ENCODE data around the gene JAML.

The JAML gene

DNA sequence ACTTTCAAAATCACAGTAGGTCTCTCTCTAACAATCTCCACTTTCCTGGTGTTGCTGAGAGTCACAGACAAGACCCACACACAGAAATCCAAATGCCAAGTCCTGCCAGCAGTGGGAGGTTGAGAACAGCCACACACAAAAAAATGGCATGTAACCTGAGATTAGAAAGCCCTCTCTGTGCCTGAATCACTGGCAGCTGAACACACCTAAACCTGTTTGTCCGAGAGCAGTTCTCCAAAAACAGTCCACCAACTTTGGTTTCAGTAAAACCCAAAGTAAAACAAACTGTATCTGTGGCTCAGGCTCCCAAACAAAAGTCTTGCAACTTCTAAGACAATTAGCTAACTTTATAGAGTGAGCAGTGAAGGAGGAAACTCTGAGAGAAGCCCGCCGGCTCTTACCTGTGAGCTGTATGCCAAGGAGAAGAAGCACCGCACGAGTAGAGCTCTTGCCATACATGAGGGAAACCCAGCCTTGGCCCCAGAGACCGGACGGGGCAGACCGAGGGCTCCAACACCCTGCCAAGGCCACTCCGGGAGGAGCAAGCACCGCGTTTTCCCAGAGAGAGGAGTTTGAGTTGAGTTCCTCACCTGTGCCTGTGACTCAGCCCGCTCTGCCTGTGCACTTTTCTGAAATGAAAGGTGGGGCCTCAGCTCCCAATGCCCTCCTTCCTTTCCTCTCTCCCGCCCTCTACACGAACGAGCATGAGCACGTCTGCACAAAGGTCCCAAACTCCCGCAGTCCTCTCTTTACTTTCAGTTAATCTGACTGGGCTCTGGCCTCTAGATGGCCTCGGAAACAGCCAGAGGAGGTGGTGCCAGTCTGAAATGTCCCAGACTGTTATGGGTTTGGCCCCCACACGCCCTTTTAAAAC, 39.1 kb upstream of the JAML start, which contains the start of gene MPZL2:
MPZL2 (minus strand) TSS at position 603 of the 874 bp plus-strand sequence; CDS start at position 459, 144 bp downstream.
- Histone ChIP-seq H3K36me3 (ENCODE audit: insufficient read depth, low read length) (no peaks in the 10 kb centered on the region), H3K79me2 (ENCODE audit: insufficient read depth, low read length) (no peaks in the 10 kb centered on the region), H3K9me2 (replicated peaks; ENCODE audit: low read depth, low read length) (no peaks in the 10 kb centered on the region), H2AFZ (ENCODE audit: low read length) (peak within 1 kb of the TSS; percentile 55; the same call in 1 of the 2 replicates), H3F3A (ENCODE audit: low read depth) (no peaks in the 10 kb centered on the region), H4K20me1 (ENCODE audit: insufficient read depth, low read length, poor library complexity, severe bottlenecking) (no peaks in the 10 kb centered on the region), H3K4me2 (ENCODE audit: low read depth, low read length, poor library complexity, severe bottlenecking) (peak within 1 kb of the TSS; percentile 52), H3K4me1 (ENCODE audit: insufficient read depth, low read length, poor library complexity, severe bottlenecking) (peaks cover 5% of the 10 kb centered on the region), H3K27me3 (ENCODE audit: insufficient read depth, low read length, poor library complexity, severe bottlenecking) (peaks cover 77% of the 10 kb centered on the region), H3K4me3 (ENCODE audit: low read length, poor library complexity, severe bottlenecking) (peak within 1 kb of the TSS; percentile 19), H3K9me3 (ENCODE audit: insufficient read depth, low read depth, low read length) (peaks cover 2% of the 10 kb centered on the region; the same call in 1 of the 2 replicates), H3K9ac (ENCODE audit: low read depth, low read length, poor library complexity, severe bottlenecking) (no peak within 1 kb of the TSS)
- TF ChIP-seq, protein P1, sequence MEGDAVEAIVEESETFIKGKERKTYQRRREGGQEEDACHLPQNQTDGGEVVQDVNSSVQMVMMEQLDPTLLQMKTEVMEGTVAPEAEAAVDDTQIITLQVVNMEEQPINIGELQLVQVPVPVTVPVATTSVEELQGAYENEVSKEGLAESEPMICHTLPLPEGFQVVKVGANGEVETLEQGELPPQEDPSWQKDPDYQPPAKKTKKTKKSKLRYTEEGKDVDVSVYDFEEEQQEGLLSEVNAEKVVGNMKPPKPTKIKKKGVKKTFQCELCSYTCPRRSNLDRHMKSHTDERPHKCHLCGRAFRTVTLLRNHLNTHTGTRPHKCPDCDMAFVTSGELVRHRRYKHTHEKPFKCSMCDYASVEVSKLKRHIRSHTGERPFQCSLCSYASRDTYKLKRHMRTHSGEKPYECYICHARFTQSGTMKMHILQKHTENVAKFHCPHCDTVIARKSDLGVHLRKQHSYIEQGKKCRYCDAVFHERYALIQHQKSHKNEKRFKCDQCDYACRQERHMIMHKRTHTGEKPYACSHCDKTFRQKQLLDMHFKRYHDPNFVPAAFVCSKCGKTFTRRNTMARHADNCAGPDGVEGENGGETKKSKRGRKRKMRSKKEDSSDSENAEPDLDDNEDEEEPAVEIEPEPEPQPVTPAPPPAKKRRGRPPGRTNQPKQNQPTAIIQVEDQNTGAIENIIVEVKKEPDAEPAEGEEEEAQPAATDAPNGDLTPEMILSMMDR (conservative IDR thresholded peaks at IDR 0.05; ENCODE audit: low read length) = peak; percentile 27; the same call in 1 of the 2 replicates
- TF ChIP-seq EZH2phosphoT487 (IDR thresholded peaks at IDR 0.05; ENCODE audit: borderline replicate concordance) = no peak

DNA sequence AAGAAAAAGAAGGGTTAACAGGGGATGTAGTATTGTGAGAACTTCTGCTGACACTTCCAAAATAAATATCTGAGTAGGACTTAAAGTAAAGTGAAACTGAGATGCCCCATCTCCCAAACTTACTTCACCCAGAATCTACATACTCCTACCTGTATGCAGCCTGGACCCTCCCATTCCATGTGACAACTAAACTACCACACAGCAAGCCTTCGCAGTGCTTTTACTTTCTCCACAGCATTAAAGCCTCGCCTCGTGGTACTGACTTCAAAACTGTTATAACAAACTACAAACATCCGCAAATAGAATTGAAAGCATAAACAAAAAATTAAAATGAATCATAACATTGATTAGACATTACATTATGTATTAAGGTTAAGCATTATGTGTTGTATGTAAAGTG, 38.3 kb upstream of the JAML start:
- H3K4me3 ChIP-seq (ENCODE audit: low read length, poor library complexity, severe bottlenecking) = no peak overlapping the region

GRCh38 chr11:118260353-118260752, 35.5 kb upstream of the JAML start:
- H3K36me3 ChIP-seq (ENCODE audit: insufficient read depth, low read length) = no peaks in the 10 kb centered on the region
- H4K20me1 ChIP-seq (ENCODE audit: insufficient read depth, low read length, poor library complexity, severe bottlenecking) = no peaks in the 10 kb centered on the region
- H2AFZ ChIP-seq (ENCODE audit: low read length) = no peak overlapping the region
- no peaks in the 10 kb centered on the region for H3K9me2 ChIP-seq (replicated peaks; ENCODE audit: low read depth, low read length)
- peaks cover 5% of the 10 kb centered on the region for H3K4me1 ChIP-seq (ENCODE audit: insufficient read depth, low read length, poor library complexity, severe bottlenecking)
- H3F3A ChIP-seq (ENCODE audit: low read depth) = no peaks in the 10 kb centered on the region
- no peak overlapping the region for H3K4me2 ChIP-seq (ENCODE audit: low read depth, low read length, poor library complexity, severe bottlenecking)
- H3K9ac ChIP-seq (ENCODE audit: low read depth, low read length, poor library complexity, severe bottlenecking) = no peak overlapping the region
- no peaks in the 10 kb centered on the region for H3K79me2 ChIP-seq (ENCODE audit: insufficient read depth, low read length)
- peaks cover 2% of the 10 kb centered on the region; the same call in 1 of the 2 replicates for H3K9me3 ChIP-seq (ENCODE audit: insufficient read depth, low read depth, low read length)
- peaks cover 64% of the 10 kb centered on the region for H3K27me3 ChIP-seq (ENCODE audit: insufficient read depth, low read length, poor library complexity, severe bottlenecking)
- no peak overlapping the region for H3K4me3 ChIP-seq (ENCODE audit: low read length, poor library complexity, severe bottlenecking)
- TF ChIP-seq, protein P1 (conservative IDR thresholded peaks at IDR 0.05; ENCODE audit: low read length) = no peak
- no peak for TF ChIP-seq EZH2phosphoT487 (IDR thresholded peaks at IDR 0.05; ENCODE audit: borderline replicate concordance)

More for the DNA sequence above, 38.3 kb upstream of the JAML start:
- H3K4me2 ChIP-seq (ENCODE audit: low read depth, low read length, poor library complexity, severe bottlenecking) = no peak overlapping the region
- no peak overlapping the region for H3K9ac ChIP-seq (ENCODE audit: low read depth, low read length, poor library complexity, severe bottlenecking)
- H2AFZ ChIP-seq (ENCODE audit: low read length) = no peak overlapping the region
- peaks cover 5% of the 10 kb centered on the region for H3K4me1 ChIP-seq (ENCODE audit: insufficient read depth, low read length, poor library complexity, severe bottlenecking)
- no peaks in the 10 kb centered on the region for H3K79me2 ChIP-seq (ENCODE audit: insufficient read depth, low read length)
- H3K36me3 ChIP-seq (ENCODE audit: insufficient read depth, low read length) = no peaks in the 10 kb centered on the region
- H3K9me3 ChIP-seq (ENCODE audit: insufficient read depth, low read depth, low read length) = peaks cover 2% of the 10 kb centered on the region; the same call in 1 of the 2 replicates
- no peaks in the 10 kb centered on the region for H4K20me1 ChIP-seq (ENCODE audit: insufficient read depth, low read length, poor library complexity, severe bottlenecking)
- no peaks in the 10 kb centered on the region for H3F3A ChIP-seq (ENCODE audit: low read depth)
- peaks cover 69% of the 10 kb centered on the region for H3K27me3 ChIP-seq (ENCODE audit: insufficient read depth, low read length, poor library complexity, severe bottlenecking)
- no peak for TF ChIP-seq EZH2phosphoT487 (IDR thresholded peaks at IDR 0.05; ENCODE audit: borderline replicate concordance)
- TF ChIP-seq, protein P1 (conservative IDR thresholded peaks at IDR 0.05; ENCODE audit: low read length) = no peak
- H3K9me2 ChIP-seq (replicated peaks; ENCODE audit: low read depth, low read length) = no peaks in the 10 kb centered on the region
